ENCODE results near the gene HSPA1L. TPM values are rescaled to one million over a fixed set of nuclear protein-coding genes. Genes with fewer than 3 reads are reported as not detected.

Gene HSPA1L
- total RNA-seq, 1 experiment from 2014 or later, result 0.12 TPM

DNA sequence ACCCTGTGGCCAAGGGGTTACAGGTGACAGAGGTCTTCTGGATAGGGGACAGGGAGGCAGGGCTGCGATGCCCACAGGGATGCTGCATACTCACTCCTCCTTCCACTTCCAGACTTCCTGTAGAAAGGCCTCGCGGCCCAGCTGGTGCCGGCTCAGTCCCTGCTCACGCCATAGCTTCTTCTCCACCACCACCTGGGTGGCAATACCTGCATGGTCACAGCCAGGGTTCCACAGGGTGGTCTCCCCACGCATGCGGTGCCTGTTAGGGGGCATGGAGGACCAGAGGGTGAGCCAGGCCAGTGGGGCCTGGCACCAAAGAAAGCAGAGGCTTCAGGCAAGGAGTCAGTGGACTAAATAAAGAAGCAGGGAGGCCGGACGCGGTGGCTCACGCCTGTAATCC is 29.6 kb downstream of the HSPA1L start:
- RAD21 ChIA-PET (ENCODE audit: low non-redundant PET in 1 of 2, low total read pairs in 2 of 2, uncharacterized antibody in 2 of 2, unreplicated experiment in 2 of 2), result no interaction called here
- H3K9ac ChIP-seq (ENCODE audit: low read length), result no peak overlapping the region
- H3K4me3 ChIP-seq (replicated peaks in 1 of 2; ENCODE audit: low read depth in 1 of 2, low read length in 2 of 2), result no peak overlapping the region
- ATAC-seq (no peak), DNase-seq (ENCODE audit: low read depth, low spot score) (no peak)
- intact Hi-C loops (cut with micrococcal nuclease), result no loop called here
- no TSS peak for BruUV-seq (replicated peaks)
- H3K79me2 ChIP-seq (ENCODE audit: insufficient read depth, low read length), result peaks cover 26% of the 10 kb centered on the region
- peaks cover 45 to 50% of the 10 kb centered on the region in 2 experiments for H3K36me3 ChIP-seq (ENCODE audit: control insufficient read depth in 1 of 2, insufficient read depth in 2 of 2, low read length in 2 of 2)
- CTCF ChIA-PET, result no interaction called here
- H2AFZ ChIP-seq (ENCODE audit: low read depth, low read length, poor library complexity, severe bottlenecking), result no peak overlapping the region
- 0 out of 2 replicates have a peak, but pooled peaks cover 5% of the 10 kb centered on the region for H4K20me1 ChIP-seq (ENCODE audit: insufficient read depth)
- H3K9me3 ChIP-seq (ENCODE audit: control insufficient read depth in 1 of 2, insufficient read depth in 1 of 2, low read depth in 1 of 2, low read length in 2 of 2), result no peaks in the 10 kb centered on the region
- no peaks in the 10 kb centered on the region for H3K27me3 ChIP-seq (ENCODE audit: insufficient read depth, low read length)
- H3K27ac ChIP-seq (ENCODE audit: low read depth, low read length), result no peak overlapping the region
- no peak overlapping the region for H3K4me2 ChIP-seq (ENCODE audit: low read length)
- POLR2A ChIA-PET, result interaction anchor here (0.8 to 1.2 kb wide), 4 partner anchors 8 to 56 kb away, joined by 3 to 5 read pairs (median 4); partner anchors contain the start of genes HSPA1B and VWA7
- H3K4me1 ChIP-seq (ENCODE audit: control insufficient read depth in 1 of 2, insufficient read depth in 2 of 2, low read length in 2 of 2), result no peaks in the 10 kb centered on the region
- H3K9me2 ChIP-seq (ENCODE audit: insufficient read depth), result no peaks in the 10 kb centered on the region
- TF ChIP-seq, protein P1, sequence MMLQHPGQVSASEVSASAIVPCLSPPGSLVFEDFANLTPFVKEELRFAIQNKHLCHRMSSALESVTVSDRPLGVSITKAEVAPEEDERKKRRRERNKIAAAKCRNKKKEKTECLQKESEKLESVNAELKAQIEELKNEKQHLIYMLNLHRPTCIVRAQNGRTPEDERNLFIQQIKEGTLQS (IDR thresholded peaks at IDR 0.05), result no peak
- TF ChIP-seq, protein P2, sequence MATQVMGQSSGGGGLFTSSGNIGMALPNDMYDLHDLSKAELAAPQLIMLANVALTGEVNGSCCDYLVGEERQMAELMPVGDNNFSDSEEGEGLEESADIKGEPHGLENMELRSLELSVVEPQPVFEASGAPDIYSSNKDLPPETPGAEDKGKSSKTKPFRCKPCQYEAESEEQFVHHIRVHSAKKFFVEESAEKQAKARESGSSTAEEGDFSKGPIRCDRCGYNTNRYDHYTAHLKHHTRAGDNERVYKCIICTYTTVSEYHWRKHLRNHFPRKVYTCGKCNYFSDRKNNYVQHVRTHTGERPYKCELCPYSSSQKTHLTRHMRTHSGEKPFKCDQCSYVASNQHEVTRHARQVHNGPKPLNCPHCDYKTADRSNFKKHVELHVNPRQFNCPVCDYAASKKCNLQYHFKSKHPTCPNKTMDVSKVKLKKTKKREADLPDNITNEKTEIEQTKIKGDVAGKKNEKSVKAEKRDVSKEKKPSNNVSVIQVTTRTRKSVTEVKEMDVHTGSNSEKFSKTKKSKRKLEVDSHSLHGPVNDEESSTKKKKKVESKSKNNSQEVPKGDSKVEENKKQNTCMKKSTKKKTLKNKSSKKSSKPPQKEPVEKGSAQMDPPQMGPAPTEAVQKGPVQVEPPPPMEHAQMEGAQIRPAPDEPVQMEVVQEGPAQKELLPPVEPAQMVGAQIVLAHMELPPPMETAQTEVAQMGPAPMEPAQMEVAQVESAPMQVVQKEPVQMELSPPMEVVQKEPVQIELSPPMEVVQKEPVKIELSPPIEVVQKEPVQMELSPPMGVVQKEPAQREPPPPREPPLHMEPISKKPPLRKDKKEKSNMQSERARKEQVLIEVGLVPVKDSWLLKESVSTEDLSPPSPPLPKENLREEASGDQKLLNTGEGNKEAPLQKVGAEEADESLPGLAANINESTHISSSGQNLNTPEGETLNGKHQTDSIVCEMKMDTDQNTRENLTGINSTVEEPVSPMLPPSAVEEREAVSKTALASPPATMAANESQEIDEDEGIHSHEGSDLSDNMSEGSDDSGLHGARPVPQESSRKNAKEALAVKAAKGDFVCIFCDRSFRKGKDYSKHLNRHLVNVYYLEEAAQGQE (IDR thresholded peaks at IDR 0.05; ENCODE audit: low read depth), result no peak
- no peak for TF ChIP-seq RAD21 (IDR thresholded peaks at IDR 0.05; ENCODE audit: low read depth)
- no peak for TF ChIP-seq POLR2AphosphoS5 (IDR thresholded peaks at IDR 0.05; ENCODE audit: low read depth, low read length)
- no peak for TF ChIP-seq EZH2phosphoT487 (IDR thresholded peaks at IDR 0.05; ENCODE audit: borderline replicate concordance)
- no peak for TF ChIP-seq EZH2 (IDR thresholded peaks at IDR 0.05)
- TF ChIP-seq, protein P3, sequence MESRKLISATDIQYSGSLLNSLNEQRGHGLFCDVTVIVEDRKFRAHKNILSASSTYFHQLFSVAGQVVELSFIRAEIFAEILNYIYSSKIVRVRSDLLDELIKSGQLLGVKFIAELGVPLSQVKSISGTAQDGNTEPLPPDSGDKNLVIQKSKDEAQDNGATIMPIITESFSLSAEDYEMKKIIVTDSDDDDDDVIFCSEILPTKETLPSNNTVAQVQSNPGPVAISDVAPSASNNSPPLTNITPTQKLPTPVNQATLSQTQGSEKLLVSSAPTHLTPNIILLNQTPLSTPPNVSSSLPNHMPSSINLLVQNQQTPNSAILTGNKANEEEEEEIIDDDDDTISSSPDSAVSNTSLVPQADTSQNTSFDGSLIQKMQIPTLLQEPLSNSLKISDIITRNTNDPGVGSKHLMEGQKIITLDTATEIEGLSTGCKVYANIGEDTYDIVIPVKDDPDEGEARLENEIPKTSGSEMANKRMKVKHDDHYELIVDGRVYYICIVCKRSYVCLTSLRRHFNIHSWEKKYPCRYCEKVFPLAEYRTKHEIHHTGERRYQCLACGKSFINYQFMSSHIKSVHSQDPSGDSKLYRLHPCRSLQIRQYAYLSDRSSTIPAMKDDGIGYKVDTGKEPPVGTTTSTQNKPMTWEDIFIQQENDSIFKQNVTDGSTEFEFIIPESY (IDR thresholded peaks at IDR 0.05; ENCODE audit: extremely low read depth, insufficient replicate concordance, low read length), result no peak
- TF ChIP-seq JUND (IDR thresholded peaks at IDR 0.05), result no peak
- TF ChIP-seq FOSL1 (IDR thresholded peaks at IDR 0.05; ENCODE audit: low read depth), result no peak
